Measurements from ENCODE around the gene TTC23.

Gene TTC23

GRCh38 chr15:99155961-99156443 lies 93.4 kb downstream of the TTC23 start:
- TF ChIP-seq CTCF (IDR thresholded peaks at IDR 0.05), result no peak

GRCh38 chr15:99154271-99154670 lies 95.1 kb downstream of the TTC23 start:
- no peak for TF ChIP-seq CTCF (IDR thresholded peaks at IDR 0.05)

- TF ChIP-seq CTCF (IDR thresholded peaks at IDR 0.05), result no peak
Measured at GRCh38 chr15:99153026-99153535, 96.3 kb downstream of the TTC23 start.

- TF ChIP-seq CTCF (IDR thresholded peaks at IDR 0.05), result no peak
Measured at GRCh38 chr15:99151156-99151555, 98.2 kb downstream of the TTC23 start.

GRCh38 chr15:99149366-99149765 lies 100.0 kb downstream of the TTC23 start:
- no peak for TF ChIP-seq CTCF (IDR thresholded peaks at IDR 0.05)

- TF ChIP-seq CTCF (IDR thresholded peaks at IDR 0.05), result no peak
Measured at GRCh38 chr15:99148851-99149276, 100.5 kb downstream of the TTC23 start.

GRCh38 chr15:99146661-99147060 lies 102.7 kb downstream of the TTC23 start:
- no peak for TF ChIP-seq CTCF (IDR thresholded peaks at IDR 0.05)

- TF ChIP-seq CTCF (IDR thresholded peaks at IDR 0.05), result no peak
Measured at GRCh38 chr15:99145778-99146177, 103.6 kb downstream of the TTC23 start.
